Chondrocyte (in vitro differentiated cells): ENCODE data around the gene NOP10. TPM values are rescaled to one million over a fixed set of nuclear protein-coding genes. Genes with fewer than 3 reads are reported as not detected.
A peak's percentile ranks its signal among the peaks of the same experiment; 100 is the strongest.

Experiments
- DNase-seq: peaks from one replicate; pipeline ENCODE4 v3.0.0; 2021; ENCODE audit warnings: mixed read lengths, low spot score
- H3K27ac Mint-ChIP-seq: one replicate; pipeline ENCODE4 v1.8.0; 2021; ENCODE audit warnings: mild to moderate bottlenecking, moderate library complexity, mixed read lengths; ENCODE audit not compliant: unreplicated experiment
- H3K27me3 Mint-ChIP-seq: 2 replicates; pipeline ENCODE4 v1.8.0; 2021; ENCODE audit warnings: low read depth, mixed read lengths
- H3K36me3 Mint-ChIP-seq: 2 replicates; pipeline ENCODE4 v1.8.0; 2021; ENCODE audit warnings: low read depth, mixed read lengths
- H3K4me1 Mint-ChIP-seq: 2 replicates; pipeline ENCODE4 v1.8.0; 2021; ENCODE audit warnings: low read depth, mild to moderate bottlenecking, mixed read lengths
- H3K4me3 Mint-ChIP-seq: one replicate; pipeline ENCODE4 v1.8.0; 2021; ENCODE audit warnings: mild to moderate bottlenecking, moderate library complexity, mixed read lengths; ENCODE audit not compliant: unreplicated experiment
- H3K9me3 Mint-ChIP-seq: 2 replicates; pipeline ENCODE4 v1.8.0; 2021; ENCODE audit warnings: low read depth, mixed read lengths
- total RNA-seq: library from RNA; stranded (reverse); gene quantifications from 3 replicates; pipeline ENCODE4 v1.2.1, GENCODE V29; 2021
- TF ChIP-seq, protein P1 (sequence below): fragments of 200-600 bp; sonication (generic); IDR thresholded peaks from 2 replicates; pipeline ENCODE4 v1.5.0; 2021; ENCODE audit warnings: antibody characterized with exemption, mild to moderate bottlenecking, moderate library complexity

Gene NOP10
- total RNA-seq, 1 donor from 2014 or later = 152 TPM

DNA sequence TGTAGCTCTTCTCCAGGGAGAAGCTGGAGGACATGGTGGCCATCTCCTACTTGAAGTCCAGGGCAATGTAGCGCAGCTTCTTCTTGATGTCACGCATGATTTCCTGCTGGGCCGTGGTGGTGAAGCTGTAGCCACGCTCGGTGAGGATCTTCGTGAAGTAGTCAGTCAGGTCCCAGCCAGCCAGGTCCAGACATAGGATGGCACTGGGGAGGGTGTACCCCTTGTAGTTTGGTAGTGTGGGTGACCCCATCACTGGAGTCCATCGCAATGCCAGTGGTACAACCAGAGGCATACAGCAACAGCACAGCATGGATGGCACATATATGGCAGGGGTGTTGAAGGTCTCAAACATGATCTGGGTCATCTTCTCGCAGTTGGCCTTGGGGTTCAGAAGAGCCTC is 31.0 kb upstream of the NOP10 start:
- Mint-ChIP-seq H3K27ac (no peak overlapping the region), H3K27me3 (no peaks in the 10 kb centered on the region), H3K36me3 (peaks cover 2% of the 10 kb centered on the region), H3K9me3 (no peaks in the 10 kb centered on the region), H3K4me3 (no peak overlapping the region), H3K4me1 (no peaks in the 10 kb centered on the region)
- DNase-seq = no peak
- TF ChIP-seq, protein P1, sequence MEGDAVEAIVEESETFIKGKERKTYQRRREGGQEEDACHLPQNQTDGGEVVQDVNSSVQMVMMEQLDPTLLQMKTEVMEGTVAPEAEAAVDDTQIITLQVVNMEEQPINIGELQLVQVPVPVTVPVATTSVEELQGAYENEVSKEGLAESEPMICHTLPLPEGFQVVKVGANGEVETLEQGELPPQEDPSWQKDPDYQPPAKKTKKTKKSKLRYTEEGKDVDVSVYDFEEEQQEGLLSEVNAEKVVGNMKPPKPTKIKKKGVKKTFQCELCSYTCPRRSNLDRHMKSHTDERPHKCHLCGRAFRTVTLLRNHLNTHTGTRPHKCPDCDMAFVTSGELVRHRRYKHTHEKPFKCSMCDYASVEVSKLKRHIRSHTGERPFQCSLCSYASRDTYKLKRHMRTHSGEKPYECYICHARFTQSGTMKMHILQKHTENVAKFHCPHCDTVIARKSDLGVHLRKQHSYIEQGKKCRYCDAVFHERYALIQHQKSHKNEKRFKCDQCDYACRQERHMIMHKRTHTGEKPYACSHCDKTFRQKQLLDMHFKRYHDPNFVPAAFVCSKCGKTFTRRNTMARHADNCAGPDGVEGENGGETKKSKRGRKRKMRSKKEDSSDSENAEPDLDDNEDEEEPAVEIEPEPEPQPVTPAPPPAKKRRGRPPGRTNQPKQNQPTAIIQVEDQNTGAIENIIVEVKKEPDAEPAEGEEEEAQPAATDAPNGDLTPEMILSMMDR = no peak

DNA sequence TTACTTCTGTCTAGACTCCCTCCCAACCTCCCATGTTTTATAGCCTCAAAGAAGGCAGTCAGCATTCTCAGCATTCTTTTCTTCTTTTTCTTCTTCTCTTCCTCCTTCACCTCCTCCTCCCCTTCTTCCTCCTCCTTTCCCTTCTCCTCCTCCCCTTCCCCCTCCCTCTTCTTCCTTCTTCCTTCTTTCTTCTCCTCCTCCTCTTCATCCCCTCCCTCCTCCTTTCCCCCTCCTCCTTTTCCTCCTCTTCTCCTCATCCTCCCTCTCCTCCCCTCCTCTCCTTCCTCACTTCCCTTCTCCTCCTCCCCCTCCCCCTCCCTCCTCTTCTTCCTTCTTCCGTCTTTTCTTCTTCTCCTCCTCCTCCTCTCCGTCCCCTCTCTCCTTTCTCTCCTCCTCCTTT is 27.7 kb upstream of the NOP10 start:
- H3K27me3 Mint-ChIP-seq = no peaks in the 10 kb centered on the region
- H3K4me3 Mint-ChIP-seq = no peak overlapping the region
- H3K27ac Mint-ChIP-seq = no peak overlapping the region
- no peaks in the 10 kb centered on the region for H3K36me3 Mint-ChIP-seq
- no peak for DNase-seq
- no peaks in the 10 kb centered on the region for H3K9me3 Mint-ChIP-seq
- H3K4me1 Mint-ChIP-seq = peaks cover 16% of the 10 kb centered on the region
- TF ChIP-seq, protein P1 = no peak

DNA sequence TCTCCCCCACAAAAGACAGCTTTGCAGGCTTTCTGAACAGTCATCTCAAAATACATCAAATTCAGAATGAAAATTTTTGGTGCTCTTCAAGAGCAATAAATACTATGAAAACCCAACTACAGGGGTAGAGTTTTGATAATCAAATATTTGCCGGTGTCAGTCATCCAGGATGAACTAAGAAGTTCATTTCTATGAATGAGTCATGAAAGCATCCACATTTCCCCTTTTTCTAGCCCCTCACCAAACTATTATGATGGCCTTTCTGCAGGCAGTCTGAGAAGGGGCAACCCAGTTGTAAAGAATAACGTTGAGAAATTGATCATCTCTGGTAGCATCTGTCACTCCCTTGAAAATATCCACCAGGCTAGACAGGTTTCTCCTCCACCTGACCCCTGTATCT is 27.2 kb upstream of the NOP10 start:
- TF ChIP-seq, protein P1 = no peak
- no peak overlapping the region for H3K27ac Mint-ChIP-seq
- H3K4me1 Mint-ChIP-seq = peaks cover 20% of the 10 kb centered on the region
- no peaks in the 10 kb centered on the region for H3K9me3 Mint-ChIP-seq
- no peaks in the 10 kb centered on the region for H3K27me3 Mint-ChIP-seq
- H3K36me3 Mint-ChIP-seq = no peaks in the 10 kb centered on the region
- no peak overlapping the region for H3K4me3 Mint-ChIP-seq
- DNase-seq = no peak

DNA sequence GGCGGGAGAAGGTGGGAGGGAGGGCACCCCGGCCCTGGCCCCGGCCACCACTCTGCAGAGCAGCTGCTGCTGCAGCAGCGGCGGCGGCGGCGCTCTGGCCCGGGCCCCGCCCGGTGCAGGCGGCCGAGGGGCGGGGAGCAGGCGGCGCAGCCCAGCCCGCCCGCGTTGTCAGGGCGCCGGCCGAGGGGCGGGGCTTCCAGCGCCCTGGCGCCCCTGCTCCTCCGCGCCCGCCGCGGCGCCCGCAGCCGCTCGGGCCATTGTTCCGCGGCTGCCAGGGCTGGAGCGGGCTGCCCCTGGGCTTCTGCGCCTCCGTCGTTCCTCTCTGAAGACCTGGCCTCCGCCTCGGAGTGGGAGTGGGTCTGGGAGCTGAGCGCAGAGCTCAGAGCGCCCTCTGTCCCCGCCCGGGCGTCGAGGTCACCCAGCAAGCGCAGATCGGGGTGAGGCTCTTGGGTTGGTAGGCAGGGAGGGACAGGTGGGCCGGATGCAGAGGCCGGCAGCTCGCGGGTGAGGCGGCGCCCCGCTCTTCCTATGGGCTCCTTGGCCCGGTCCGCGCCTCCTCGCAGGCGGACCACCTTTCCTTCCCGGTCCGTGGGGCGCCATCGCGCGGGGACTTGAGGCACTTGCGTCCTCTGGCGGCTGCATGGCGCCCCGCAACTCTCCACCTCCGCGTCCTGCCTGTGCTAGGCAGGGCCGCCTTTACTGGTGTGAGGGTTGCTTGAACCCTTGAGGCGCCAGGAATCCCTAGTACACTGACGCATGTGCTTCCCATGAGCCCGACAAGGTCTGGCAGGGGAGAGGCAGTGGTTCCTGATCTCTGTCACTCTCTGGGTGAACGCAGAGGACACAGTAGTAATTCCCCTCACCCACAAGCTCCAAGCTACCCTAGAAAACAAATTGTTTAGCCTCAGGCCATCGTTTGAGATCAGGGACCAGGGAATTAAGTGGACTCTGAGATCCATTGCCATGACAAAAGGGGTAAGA is 24.5 kb upstream of the NOP10 start, which contains the start of gene LPCAT4:
Gene LPCAT4, minus strand, starts transcription at position 96 of the 981 bp plus-strand sequence. CDS start 96 bp downstream, outside the sequence.
- peak within 1 kb of the TSS; percentile 88 for H3K27ac Mint-ChIP-seq
- TF ChIP-seq, protein P1 = peak; percentile 99

DNA sequence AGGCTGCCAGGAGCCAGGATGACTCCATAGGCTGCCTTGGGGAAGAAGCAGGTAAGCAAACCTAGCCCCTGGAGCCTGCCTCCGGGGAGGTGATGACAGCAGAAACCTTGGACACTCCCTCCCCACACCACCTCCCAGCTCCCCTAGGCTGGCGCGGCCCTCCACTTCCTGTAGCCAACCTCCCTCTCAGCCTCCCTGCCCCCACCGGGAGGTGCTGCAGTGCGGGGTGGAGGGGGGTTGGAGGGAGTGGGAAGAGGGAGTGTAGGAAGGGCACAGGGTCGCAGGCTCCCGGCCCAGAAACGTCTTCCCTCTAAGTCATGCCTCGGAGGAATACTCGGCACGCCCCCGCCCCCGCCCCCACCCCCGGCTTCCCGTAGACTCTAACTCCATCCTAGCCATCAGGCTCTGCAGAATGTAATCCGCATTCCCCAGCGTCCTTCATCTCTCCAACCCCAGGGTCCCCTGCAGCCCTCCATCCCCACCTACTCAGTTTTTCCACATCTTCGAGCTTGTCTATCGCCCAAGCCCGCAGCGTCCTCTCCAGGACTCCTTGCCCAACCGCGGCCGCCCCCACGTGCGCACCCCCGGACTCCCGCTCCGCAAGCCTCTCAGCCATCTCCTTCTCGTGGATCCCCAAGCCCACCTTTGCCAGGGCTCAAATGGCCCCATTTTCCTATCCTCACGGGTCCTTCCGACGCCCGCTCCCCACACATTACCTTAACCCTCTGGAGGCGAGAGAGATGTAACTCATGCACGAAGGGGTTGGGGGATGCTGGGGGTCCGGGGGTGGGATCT is 23.5 kb upstream of the NOP10 start:
- Mint-ChIP-seq H3K9me3 (no peaks in the 10 kb centered on the region), H3K4me3 (peak overlapping the region; percentile 97), H3K27ac (peak overlapping the region; percentile 85), H3K27me3 (no peaks in the 10 kb centered on the region), H3K4me1 (peaks cover 28% of the 10 kb centered on the region), H3K36me3 (peaks cover 8% of the 10 kb centered on the region)
- TF ChIP-seq, protein P1 = no peak
- no peak for DNase-seq

More for the DNA sequence above, 24.5 kb upstream of the NOP10 start, which contains the start of gene LPCAT4:
- Mint-ChIP-seq H3K4me3 (peak within 1 kb of the TSS; percentile 97), H3K27me3 (no peaks in the 10 kb centered on the region), H3K36me3 (peaks cover 5% of the 10 kb centered on the region), H3K4me1 (peaks cover 28% of the 10 kb centered on the region), H3K9me3 (no peaks in the 10 kb centered on the region)
- peak; percentile 95 for DNase-seq
